HG02798 (cell line): ENCODE results near the gene VPS52.
A peak's percentile ranks its signal among the peaks of the same experiment; 100 is the strongest.

ENCODE experiments used
- ATAC-seq: cut with Tn5 transposase; IDR thresholded peaks from one replicate; pipeline ENCODE4 v1.9.1; 2021; ENCODE audit warnings: mild to moderate bottlenecking; ENCODE audit not compliant: unreplicated experiment, poor library complexity

The VPS52 gene

GRCh38 chr6:33306356-33306755 is 34.7 kb upstream of the VPS52 start:
- no peak for ATAC-seq

GRCh38 chr6:33305052-33305451 is 33.4 kb upstream of the VPS52 start:
- ATAC-seq = no peak

GRCh38 chr6:33304216-33304615 is 32.5 kb upstream of the VPS52 start:
- ATAC-seq = no peak

- ATAC-seq = no peak
Measured at GRCh38 chr6:33301877-33302276, 30.2 kb upstream of the VPS52 start.

- ATAC-seq = peak; percentile 85
Measured at GRCh38 chr6:33299237-33299944, 27.7 kb upstream of the VPS52 start.

GRCh38 chr6:33298773-33299236 is 27.1 kb upstream of the VPS52 start, which contains the start of gene RGL2:
Gene RGL2, minus strand, starts transcription at chr6:33298942. Its CDS starts 332 bp downstream, at chr6:33298610.
- peak; percentile 31 for ATAC-seq

GRCh38 chr6:33297956-33298772 is 26.5 kb upstream of the VPS52 start:
- no peak for ATAC-seq

GRCh38 chr6:33297406-33297955 is 25.8 kb upstream of the VPS52 start:
- no peak for ATAC-seq

GRCh38 chr6:33296797-33297405 is 25.2 kb upstream of the VPS52 start:
- no peak for ATAC-seq

GRCh38 chr6:33295621-33296369 is 24.1 kb upstream of the VPS52 start:
- no peak for ATAC-seq

GRCh38 chr6:33294086-33294823 is 22.6 kb upstream of the VPS52 start:
- no peak for ATAC-seq

GRCh38 chr6:33292996-33293682 is 21.5 kb upstream of the VPS52 start:
- ATAC-seq = no peak

GRCh38 chr6:33290459-33290858 is 18.8 kb upstream of the VPS52 start:
- ATAC-seq = no peak

GRCh38 chr6:33289784-33290315 is 18.2 kb upstream of the VPS52 start:
- no peak for ATAC-seq

- peak; percentile 89 for ATAC-seq
Measured at GRCh38 chr6:33288921-33289783, 17.5 kb upstream of the VPS52 start, which contains the start of the genes PFDN6 and WDR46. Gene PFDN6, plus strand, starts transcription at chr6:33289601. Its CDS starts 256 bp downstream, at chr6:33289857. Gene WDR46, minus strand, starts transcription at chr6:33289239. Its CDS starts 69 bp downstream, at chr6:33289170.

GRCh38 chr6:33288141-33288920 is 16.7 kb upstream of the VPS52 start:
- no peak for ATAC-seq
